Stimulated activated CD8-positive, alpha-beta memory T cell treated with anti-CD3 and anti-CD28 coated beads, Interleukin-7, amount 100 ng/mL, for 24 hours (primary cell): ENCODE results near the gene PSD4.

Experiments
- DNase-seq: peaks from one replicate; pipeline ENCODE4 v3.0.0-alpha.2; 2020; ENCODE audit warnings: low read depth

PSD4 gene

GRCh38 chr2:113238871-113239839 is 65.4 kb downstream of the PSD4 start:
- DNase-seq, result no peak

- no peak for DNase-seq
Measured at GRCh38 chr2:113240150-113240914, 66.6 kb downstream of the PSD4 start.

GRCh38 chr2:113240915-113241911 is 67.4 kb downstream of the PSD4 start:
- DNase-seq, result peak; percentile 27

GRCh38 chr2:113242327-113242726 is 68.6 kb downstream of the PSD4 start:
- no peak for DNase-seq

- no peak for DNase-seq
Measured at GRCh38 chr2:113245276-113245711, 71.5 kb downstream of the PSD4 start.

- no peak for DNase-seq
Measured at GRCh38 chr2:113246606-113247005, 72.8 kb downstream of the PSD4 start.

GRCh38 chr2:113248997-113249770 is 75.4 kb downstream of the PSD4 start:
- peak; percentile 57 for DNase-seq

GRCh38 chr2:113251118-113251517 is 77.3 kb downstream of the PSD4 start:
- DNase-seq, result no peak

- no peak for DNase-seq
Measured at GRCh38 chr2:113252047-113252590, 78.3 kb downstream of the PSD4 start.

- DNase-seq, result no peak
Measured at GRCh38 chr2:113253453-113253852, 79.7 kb downstream of the PSD4 start.

- DNase-seq, result no peak
Measured at GRCh38 chr2:113255140-113256070, 81.6 kb downstream of the PSD4 start.

- no peak for DNase-seq
Measured at GRCh38 chr2:113257516-113258264, 83.9 kb downstream of the PSD4 start.

GRCh38 chr2:113258471-113259147 is 84.8 kb downstream of the PSD4 start:
- no peak for DNase-seq
